Hypothalamus (tissue), 51 donors: ENCODE results near the gene CD96.
"Not testable (repeated sequence)": the region's sequence is repeated elsewhere in the genome, so short reads cannot be mapped to it uniquely, and the experiment has no call there.

ENCODE experiments used
- DNase-seq, 51 donors: peaks; one replicate each; lab custom pipeline; 2025; lab: John Stamatoyannopoulos, UW

CD96 gene

DNA sequence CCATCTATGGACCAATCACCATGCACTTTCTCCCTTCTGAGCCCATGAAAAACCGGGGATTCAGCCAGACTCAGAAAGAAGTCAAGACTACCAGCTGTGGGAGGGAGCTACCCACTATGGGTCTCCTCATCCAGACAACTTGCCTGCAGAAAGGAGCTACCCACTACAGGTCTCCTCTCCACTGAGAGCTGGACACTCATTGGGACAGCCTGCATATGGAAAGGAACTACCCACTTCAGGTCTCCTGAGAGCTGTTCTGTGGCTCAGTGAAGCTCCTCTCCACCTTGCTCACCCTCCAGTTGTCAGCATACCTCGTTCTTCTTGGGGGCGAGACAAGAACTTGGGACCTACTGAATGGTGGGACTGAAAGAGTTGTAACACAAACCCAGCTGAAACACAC lies 75.4 kb downstream of the CD96 start:
- no peak for DNase-seq

DNA sequence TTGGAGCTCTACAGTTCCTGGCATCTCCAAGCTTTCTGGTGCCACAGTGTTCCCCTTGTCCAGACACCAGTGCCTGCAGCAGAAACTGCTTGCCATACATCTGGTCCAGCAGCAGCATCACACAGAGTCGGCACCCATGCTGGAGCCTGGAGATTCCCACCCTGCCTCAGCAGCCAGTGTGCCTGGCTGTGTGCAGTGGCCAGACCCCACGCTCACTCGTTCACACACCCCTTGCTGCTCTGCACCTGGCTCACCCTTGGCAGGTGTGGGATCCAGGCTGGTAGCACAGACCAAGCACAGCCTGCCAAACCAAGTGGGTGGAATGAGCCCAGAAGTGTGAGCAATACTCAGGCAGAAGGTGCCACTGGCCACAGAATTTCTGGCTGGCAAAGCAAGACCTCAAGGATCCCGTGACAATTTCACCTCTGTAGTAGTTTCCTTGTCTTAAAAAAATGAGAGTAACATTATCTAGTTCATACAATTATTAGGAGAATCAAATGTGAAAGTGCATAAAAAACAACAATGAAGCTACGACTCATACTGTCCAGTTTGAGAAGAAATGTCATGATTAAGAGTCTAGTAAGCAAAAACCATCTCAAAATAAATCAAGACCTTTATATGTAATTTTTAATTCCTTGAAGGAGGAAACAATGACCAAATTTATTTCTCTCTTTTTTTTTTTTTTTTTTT lies 76.1 kb downstream of the CD96 start:
- DNase-seq, result no peak

DNA sequence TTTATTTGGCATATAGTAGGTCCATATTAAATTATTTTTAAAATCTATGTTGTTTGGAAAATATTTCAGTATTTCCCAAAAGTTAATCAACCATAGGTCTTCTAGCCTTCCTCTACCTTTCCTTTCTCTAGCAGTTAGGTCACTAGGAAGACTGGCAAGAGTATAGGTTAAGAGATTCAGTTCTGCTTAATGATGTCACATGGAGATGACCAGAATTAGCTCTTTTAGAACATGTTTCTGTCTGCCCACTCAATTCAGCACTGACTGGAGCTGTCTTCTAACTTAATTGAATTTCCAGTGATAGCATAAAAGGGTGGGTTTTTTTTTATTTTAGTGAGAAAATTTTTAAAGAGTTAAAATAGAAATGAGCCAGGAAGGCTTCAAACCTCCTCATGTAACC lies 76.9 kb downstream of the CD96 start:
- no peak for DNase-seq

DNA sequence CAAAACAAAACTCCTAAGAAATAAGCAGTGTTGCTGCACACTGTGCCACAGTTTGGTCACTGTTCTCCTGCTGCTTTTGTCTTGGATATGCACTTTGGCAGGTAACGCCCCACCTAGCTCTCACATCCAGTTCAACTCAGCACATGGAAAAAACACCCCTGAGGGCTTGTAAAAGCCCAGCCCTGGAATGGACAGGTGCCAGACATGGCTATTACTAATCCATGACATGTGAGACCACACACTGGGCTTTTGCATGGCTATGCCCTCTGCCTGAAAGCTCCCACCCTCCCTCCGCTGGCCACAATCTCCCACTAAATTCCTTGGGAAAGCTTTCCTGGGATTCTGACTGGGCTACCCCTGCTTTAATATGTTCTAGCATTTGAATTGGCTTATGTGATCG lies 77.8 kb downstream of the CD96 start:
- DNase-seq, result no peak

DNA sequence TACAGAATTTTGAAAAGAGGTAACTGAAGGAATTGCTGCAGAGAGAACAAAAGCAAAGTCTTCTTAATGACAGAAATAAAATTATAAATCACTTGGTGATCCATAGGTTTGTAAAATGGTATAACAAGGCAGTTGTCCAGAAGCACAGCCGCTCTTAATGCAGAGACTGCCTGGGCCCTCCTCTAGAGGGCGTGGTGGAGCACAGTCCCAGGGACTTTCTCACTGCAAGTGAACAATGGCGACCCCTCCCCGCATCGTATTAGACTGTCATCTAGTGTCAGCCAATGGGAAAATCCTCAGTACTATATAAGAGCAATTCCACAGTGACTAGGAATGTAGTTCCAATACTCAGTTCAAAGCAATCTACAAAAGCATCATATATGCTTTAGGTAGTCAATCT lies 79.5 kb downstream of the CD96 start:
- peak in 1 of 51 donors; percentile 1 for DNase-seq

DNA sequence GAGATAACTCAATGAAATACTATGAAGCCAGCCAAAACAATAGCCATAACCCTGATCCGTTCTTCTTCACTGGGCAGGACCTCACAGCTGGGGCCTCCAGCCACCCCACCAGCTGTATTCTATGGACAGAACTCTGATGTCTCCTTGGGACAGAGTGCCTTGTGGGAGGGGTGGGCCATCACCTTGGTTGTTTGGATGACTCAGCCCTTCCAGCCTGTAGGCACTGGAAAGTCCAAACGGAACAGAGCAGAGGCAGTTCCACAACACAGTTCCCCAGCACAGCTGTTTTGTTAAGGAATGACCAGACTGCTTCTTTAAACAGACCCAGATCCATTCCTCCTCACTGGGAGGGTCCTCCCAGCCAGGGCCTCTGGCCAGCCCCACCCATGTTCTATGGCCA lies 85.1 kb downstream of the CD96 start:
- no peak for DNase-seq

DNA sequence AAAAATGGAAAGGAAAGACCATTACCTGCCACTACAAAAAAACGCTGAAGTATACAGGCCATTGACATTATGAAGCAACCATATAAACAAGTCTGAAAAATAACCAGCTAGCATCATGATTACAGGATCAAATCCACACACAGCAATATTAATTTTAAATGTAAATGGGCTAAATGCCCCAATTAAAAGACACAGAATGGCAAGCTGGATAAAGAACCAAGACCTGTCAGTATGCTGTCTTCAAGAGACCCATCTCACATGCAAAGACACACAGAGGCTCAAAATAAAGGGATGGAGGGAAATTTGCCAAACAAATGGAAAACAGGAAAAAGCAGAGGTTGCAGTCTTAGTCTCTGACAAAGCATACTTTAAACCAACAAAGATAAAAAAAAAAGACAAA lies 87.0 kb downstream of the CD96 start:
- not testable (repeated sequence) for DNase-seq

DNA sequence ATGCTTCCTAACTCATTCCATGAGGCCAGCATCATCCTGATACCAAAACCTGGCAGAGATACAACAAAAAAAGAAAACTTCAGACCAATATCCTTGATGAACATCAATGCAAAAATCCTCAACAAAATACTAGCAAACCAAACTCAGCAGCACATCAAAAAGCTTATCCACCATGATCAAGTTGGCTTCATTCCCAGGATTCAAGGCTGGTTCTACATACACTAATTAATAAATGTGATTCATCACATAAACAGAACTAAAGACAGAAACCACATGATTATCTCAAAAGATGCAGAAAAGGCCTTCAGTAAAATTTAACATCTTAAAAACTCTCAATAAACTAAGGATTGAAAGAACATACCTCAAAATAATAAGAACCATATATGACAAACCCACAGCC lies 88.6 kb downstream of the CD96 start:
- not testable (repeated sequence) for DNase-seq

DNA sequence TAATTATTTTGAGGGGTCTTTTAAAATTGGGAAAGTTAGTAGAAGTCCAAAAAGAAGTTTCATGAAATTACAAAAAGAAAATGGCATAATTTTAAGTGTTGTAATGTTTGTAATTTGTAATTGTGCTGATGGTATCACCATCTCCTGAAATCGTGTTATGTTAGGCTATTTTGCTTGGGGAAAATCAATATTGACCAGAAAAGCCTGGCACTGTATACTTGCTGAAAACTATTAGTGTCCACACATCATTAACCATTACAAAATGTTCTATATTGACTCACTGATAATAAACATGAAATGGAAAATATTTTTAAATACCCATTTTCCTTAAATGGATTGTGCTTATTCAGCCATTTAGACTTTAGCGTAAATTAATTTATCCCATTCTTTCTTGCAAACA lies 93.4 kb downstream of the CD96 start:
- DNase-seq, result no peak

DNA sequence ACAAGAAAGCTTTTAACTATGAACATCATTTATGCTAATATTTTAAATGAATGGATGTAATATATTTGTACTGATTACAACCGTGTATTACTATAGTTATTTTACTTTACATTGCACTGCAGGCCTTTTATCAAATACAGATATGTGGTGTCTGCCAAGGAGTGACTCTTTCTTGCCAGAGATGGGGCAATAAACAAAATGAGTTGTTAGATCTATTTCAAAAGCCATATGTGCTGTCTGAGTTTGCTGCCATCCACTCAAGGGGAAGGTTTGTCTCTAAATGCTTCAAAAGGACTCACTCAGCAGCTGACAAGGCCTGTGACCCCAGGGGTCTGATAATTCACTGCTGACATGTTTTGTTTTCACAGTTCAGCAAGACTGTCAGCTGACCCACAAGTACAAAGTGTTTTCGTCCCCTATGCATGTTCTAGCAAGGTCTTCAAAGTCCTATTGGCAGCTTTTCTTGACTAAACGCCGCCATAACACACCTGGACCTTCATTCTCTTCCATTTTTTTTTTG lies 94.4 kb downstream of the CD96 start:
- no peak for DNase-seq

DNA sequence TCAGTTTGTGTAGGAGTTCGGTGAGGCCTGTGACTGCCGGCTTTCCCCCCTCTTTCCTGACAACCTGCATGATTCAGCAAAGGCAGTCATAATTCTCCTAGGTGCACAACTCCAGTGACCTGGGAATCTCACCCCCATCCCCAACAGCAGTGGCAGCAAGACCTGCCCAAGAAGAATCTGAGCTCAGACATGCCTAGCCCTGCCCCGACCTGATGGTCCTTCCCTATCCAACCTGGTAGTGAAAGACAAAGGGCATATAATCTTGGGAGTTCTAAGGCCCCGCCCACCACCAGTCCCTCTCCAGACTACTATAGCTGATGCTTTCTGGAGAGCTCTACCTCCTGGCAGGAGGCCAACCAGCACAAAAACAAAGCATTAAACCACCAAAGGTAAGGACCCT lies 97.3 kb downstream of the CD96 start:
- DNase-seq, result no peak

DNA sequence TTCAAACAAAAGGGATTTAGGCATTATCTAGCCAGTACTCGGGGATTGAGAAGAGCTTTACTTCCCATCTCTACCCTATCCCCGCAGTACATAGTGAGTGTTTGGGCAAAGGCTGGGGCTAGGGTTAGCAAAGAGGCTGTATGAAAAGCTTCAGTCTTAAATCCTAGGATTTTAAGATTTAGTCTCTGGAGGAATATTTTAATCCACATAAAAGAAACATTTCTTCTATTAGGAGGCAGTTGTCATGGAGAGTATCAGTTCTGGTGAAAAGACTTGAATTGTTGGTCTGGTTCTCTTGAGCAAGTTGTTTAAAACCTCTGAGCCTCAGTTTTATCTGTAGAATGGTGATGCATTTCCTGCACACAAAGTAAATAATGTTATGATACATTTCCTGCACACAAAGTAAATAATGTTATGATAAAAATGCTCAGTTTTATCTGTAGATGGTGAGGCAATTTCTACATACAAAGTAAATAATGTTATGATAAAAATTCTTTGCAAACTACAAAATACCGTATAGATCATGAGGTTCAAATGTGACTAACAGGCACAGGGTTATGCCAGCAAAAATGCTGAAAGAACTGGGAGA lies 107.1 kb downstream of the CD96 start:
- no peak for DNase-seq

DNA sequence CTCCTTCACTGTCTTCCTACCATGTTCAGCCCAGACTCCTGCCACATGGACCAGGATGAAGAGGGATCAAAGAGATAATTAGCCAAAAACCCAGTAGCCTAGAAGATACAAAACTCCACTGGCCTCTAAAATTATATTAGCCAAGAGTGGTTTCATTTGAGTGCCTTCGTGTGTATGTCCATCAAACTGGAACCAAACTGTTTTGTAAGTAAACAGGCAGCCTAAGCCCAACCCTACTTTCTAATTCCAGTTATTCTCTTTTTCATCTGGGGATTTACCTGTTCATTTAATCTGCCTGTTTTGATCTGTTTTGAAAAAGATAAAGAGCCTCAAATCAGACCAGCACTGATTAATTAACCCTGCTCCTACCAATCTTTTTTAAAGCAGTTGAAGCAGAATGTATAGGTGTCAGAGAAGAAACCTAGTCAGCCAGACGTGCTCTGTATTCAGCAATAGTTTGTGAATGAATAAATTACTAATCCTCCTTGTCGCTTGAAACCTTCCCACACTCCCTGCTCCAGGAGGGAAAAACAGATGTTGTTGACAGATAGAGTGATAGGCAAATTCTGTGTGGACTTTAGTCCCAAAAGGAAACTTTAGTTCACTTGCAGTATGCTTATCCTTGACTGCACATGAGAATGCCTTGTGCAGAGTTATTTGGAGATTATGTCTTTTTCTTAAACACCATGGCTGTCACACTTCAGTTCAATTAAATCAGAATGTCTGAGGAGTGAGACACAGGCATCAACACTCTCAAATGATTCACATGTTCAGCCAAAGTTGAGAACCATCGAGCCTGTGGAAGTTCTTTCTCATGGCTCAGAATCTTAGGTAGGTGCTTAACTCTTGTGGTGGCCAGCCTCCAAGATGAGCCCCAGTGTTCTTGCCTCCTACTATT lies 108.6 kb downstream of the CD96 start:
- DNase-seq, result no peak

DNA sequence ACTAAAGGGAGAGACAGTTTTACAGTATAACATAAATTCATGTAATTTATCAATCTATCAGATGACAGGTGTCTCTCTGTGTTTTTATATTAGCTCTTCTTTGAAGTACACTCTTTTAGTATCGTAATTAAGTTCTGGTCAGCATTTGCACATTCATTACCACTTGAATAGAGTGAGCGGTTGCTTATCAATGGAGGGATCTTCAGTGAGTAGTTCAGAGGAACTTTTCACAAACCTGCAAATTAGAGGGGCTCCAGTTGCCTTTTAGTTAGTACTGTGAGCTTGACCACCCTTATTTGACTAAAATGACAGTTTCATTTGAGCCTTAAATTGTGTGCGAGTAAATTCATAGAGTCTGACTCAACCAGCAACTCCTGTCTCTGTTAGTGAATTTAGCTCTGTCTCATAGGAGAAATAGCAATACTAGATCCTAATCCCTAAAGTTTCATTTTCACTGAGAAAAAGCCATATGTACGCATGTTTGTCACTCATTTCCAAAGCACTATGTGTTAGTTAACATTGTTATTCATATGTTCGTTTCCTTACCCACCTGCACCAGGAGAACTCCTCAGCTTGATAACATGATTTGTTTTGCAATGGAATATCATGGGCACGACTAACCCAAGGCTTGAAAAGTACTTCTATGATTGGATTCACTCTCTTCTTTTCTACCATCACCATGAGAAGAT lies 110.6 kb downstream of the CD96 start:
- DNase-seq, result no peak

DNA sequence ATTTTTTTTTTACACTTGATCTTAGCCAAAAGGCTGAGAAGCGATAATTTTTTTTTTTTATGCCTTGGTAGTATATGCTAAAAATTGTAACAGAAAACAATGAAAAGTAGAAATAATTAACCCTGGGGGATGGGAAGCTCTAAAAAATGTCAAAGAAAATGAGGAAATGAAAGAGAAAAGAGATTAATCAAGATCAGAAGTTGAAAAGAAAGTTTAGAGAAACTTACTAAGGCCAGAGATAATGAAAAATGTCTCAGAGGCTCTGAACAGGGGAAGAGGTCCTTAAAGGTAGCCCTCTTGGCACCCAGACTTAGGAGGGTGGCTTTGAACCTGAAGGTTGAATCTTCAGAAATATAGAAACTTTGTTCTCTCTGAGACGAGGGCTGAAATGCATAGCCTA lies 111.8 kb downstream of the CD96 start:
- DNase-seq, result no peak

DNA sequence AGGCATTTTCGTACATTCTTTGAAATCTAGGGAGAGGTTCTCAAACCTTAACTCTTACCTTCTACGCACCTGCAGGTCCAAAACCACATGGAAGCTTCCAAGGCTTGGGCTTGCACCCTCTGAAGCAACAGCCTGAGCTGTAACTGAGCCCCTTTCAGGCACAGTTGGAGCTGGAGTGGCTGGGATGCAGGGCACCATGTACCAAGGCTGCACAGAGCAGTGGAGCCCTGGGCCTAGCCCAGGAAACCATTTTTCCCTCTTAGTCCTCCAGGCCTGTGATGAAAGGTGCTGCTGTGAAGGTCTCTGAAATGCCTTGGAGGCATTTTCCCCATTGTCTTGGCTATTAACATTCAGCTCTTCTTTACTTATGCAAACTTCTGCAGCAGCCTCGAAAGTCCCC lies 120.0 kb downstream of the CD96 start:
- DNase-seq, result no peak

DNA sequence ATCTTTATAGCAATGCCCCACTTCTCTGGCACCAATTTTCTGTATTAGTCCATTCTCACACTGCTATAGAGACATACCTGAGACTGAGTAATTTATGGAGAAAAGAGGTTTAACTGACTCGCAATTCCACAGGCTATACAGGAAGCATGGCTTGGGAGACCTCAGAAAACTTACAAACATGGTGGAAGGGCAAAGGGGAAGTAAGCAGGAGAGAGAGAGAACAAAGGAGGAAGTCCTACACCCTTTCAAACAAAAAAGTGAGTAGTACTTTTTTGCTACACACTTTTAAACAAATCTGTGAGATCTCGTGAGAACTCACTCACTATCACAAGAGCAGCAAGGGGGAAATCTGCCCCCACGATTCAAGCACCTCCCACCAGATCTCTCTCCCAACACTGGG lies 120.9 kb downstream of the CD96 start:
- DNase-seq, result no peak

DNA sequence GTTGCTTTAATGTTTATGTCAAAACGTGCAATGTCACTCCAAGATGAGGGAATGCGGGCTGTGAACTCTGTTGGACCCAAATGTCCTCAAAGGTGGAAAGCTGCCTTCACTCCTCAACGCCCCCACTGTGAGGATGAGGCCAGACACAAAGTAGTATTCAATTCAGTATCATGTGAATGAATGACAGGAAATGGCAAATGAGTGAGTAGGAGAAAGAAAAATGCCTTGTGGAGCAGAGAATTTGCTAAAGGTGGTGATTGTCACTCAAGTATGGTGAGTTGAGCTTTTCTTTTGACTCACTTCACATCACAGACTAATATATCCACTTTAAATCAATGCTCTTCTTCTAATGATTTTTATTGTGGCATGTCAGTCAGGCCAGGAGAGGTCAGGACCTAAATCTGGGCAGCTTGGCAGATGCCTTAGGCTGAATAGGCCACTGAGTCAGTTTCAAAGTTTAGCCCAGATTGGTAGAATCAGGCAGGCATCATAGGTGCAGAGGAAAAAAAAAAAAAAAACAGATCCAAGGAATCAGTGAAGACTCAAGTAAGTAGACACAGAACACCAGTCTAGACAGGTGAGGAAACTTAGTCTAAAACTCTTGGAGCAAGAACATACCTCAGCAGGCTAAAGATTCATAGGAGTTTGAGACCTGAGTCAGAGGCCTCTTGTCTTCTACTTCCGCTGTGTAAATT lies 124.2 kb downstream of the CD96 start:
- no peak for DNase-seq

DNA sequence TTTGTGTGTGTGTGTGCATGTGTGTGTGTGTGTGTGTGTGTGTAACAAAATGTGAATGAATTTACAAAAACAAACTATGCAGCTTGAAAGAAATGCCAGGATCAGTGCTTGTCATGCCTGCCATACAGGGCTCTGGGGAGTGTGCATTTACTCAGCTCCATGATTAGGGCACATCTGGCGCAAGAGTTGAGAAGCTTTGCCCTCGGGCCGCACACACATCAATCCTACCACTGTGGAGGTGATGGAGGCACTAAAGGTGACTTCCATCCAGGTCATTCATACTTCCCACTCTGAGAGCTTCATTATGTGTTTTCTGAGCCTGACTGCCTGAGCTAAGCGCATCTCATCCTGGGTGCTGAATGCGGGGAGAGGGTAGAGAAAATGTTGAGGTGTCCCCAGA lies 125.2 kb downstream of the CD96 start:
- no peak for DNase-seq

DNA sequence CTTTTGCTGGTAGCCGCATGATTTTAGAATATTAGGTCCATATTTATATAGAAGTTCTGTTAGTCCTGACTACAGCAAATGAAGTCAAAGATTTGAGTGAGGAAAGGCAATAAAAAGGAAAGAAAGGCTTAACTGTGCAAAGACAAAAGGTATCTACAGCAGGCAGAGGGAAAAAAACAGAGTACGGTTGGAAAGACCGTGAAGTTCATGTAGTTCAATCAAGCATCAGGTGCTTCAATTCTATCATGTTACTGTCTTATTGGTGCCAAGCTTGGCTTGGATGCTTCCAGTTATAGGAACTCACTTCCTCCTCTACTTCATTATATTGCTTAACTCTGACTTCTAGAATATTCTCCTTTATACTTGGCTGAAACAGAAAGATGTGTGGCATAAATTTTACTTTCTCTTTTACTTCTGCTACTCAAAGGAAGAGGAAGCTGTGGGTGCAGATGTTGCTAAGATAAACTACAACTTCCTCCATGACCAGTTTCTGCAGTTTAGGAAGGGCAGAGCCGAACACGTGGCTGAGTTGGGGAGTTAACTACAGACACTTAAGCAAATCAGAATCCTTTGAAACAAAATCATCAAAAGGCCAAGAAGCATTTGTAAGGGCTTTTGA lies 125.7 kb downstream of the CD96 start:
- DNase-seq, result peak in 9 of 51 donors; percentile 1 to 19 (median 4)
